CD4-positive, alpha-beta T cell (primary cell): ENCODE results near the gene B4GALNT1. TPM values are rescaled to one million over a fixed set of nuclear protein-coding genes. Genes with fewer than 3 reads are reported as not detected.
"Not testable (repeated sequence)": the region's sequence is repeated elsewhere in the genome, so short reads cannot be mapped to it uniquely, and the experiment has no call there.

ENCODE experiments used
- ATAC-seq: fragments of 200-7000 bp; cut with Tn5 transposase; one replicate; pipeline ENCODE4 v1.10.0; 2022; ENCODE audit warnings: mild to moderate bottlenecking; ENCODE audit not compliant: poor library complexity
- CTCF ChIA-PET: fragments of 350-600 bp; sonication (Branson Sonifier 250); formaldehyde crosslinking; loops from one replicate; lab custom pipeline; 2021; ENCODE audit warnings: antibody characterized with exemption, inconsistent platforms; lab: Charles Lee
- POLR2A ChIA-PET: fragments of 350-600 bp; sonication (Branson Sonifier 250); formaldehyde crosslinking; loops from one replicate; lab custom pipeline; 2021; ENCODE audit warnings: antibody characterized with exemption, inconsistent platforms; lab: Charles Lee
- DNase-seq, 14 experiments: peaks; one replicate each; pipeline ENCODE4 v3.0.0-alpha.2; 2013 to 2020; ENCODE audit warnings: mixed read lengths in 2 of 14
- H3K27ac ChIP-seq, 2 donors: one replicate each; pipeline versions ENCODE4 v1.5.1 to v1.7.0; 2013; ENCODE audit warnings: low read length in 2 of 2, low read depth in 1 of 2, mild to moderate bottlenecking in 1 of 2
- H3K27me3 ChIP-seq, 2 experiments: 1 replicate in 1 of 2; 2 replicates in 1 of 2; pipeline versions ENCODE4 v1.6.1 to v1.7.0; 2013; ENCODE audit warnings: low read length in 2 of 2, control low read depth in 1 of 2, mild to moderate bottlenecking in 1 of 2, moderate library complexity in 1 of 2; ENCODE audit not compliant: insufficient read depth in 2 of 2, control insufficient read depth in 1 of 2
- H3K36me3 ChIP-seq: one replicate; pipeline ENCODE4 v1.6.1; 2013; ENCODE audit warnings: low read length, control low read depth; ENCODE audit not compliant: insufficient read depth
- H3K4me1 ChIP-seq: one replicate; pipeline ENCODE4 v1.6.1; 2013; ENCODE audit warnings: low read length, control low read depth; ENCODE audit not compliant: insufficient read depth
- H3K4me3 ChIP-seq: one replicate; pipeline ENCODE4 v1.5.1; 2013; ENCODE audit warnings: mild to moderate bottlenecking, low read length, moderate library complexity
- H3K9me3 ChIP-seq, 2 experiments: 1 replicate in 1 of 2; 2 replicates in 1 of 2; pipeline versions ENCODE4 v1.6.1 to v1.7.0; 2013; ENCODE audit warnings: low read length in 2 of 2, mild to moderate bottlenecking in 2 of 2, control low read depth in 1 of 2, moderate library complexity in 1 of 2; ENCODE audit not compliant: control insufficient read depth in 1 of 2, insufficient read depth in 1 of 2
- H3K27ac Mint-ChIP-seq: one replicate; pipeline ENCODE4 v1.8.0; 2020; ENCODE audit warnings: mixed read lengths
- H3K27me3 Mint-ChIP-seq: one replicate; pipeline ENCODE4 v1.8.0; 2021; ENCODE audit warnings: mixed read lengths
- H3K36me3 Mint-ChIP-seq: one replicate; pipeline ENCODE4 v1.8.0; 2021; ENCODE audit warnings: low read depth, mixed read lengths
- H3K4me1 Mint-ChIP-seq: one replicate; pipeline ENCODE4 v1.8.0; 2021; ENCODE audit warnings: low read depth, mixed read lengths
- H3K4me3 Mint-ChIP-seq: one replicate; pipeline ENCODE4 v1.8.0; 2020; ENCODE audit warnings: mild to moderate bottlenecking, mixed read lengths
- H3K9me3 Mint-ChIP-seq: one replicate; pipeline ENCODE4 v1.8.0; 2020; ENCODE audit warnings: mixed read lengths
- CTCF ChIP-seq: fragments of 200-600 bp; IDR thresholded peaks from one replicate; pipeline ENCODE4 v1.8.0; 2022; ENCODE audit warnings: antibody characterized with exemption, mild to moderate bottlenecking
- intact Hi-C, 2 experiments: fragments of 100-400 bp; cut with DNase I in 1 of 2; cut with micrococcal nuclease in 1 of 2; formaldehyde crosslinking; loops; one replicate each; pipeline versions ENCODE4 v1.15.1 to v1.9.0; 2023 to 2025; cut with DNase I, micrococcal nuclease
- total RNA-seq, 174 experiments: library from RNA in 2 of 174; stranded (reverse) in 2 of 174; gene quantifications; one replicate each; pipeline ENCODE4 v1.2.3 and lab custom pipeline; 2021 to 2026

Gene B4GALNT1
- total RNA-seq, 2 experiments from 2014 or later, result not detected

- Histone ChIP-seq H3K27ac (peak overlapping the region; percentile 67 to 73), H3K36me3 (peaks cover 36% of the 10 kb centered on the region), H3K4me1 (peaks cover 30% of the 10 kb centered on the region), H3K27me3 (peaks cover 0 to 4% of the 10 kb centered on the region in 2 experiments), H3K9me3 (no peaks in the 10 kb centered on the region), H3K4me3 (peak overlapping the region; percentile 99)
- ChIA-PET CTCF (interaction anchor here (1.5 to 3.0 kb wide), 2 partner anchors 9 to 28 kb away, joined by 3 to 24 read pairs; no protein-coding TSS in a partner anchor), POLR2A (interaction anchor here (0.5 to 2.0 kb wide), 4 partner anchors 12 to 106 kb away, joined by 4 to 7 read pairs (median 5); partner anchors contain the start of genes ARHGEF25 and DTX3)
- intact Hi-C loops, result loop anchor here in 1 of 2 experiments (2.0 to 5.0 kb wide), 2 partner anchors 45 to 100 kb away; partner anchors contain the start of genes DCTN2 and OS9
- Mint-ChIP-seq H3K27ac (peak overlapping the region; percentile 84), H3K4me1 (peaks cover 39% of the 10 kb centered on the region), H3K27me3 (no peaks in the 10 kb centered on the region), H3K4me3 (peak overlapping the region; percentile 91), H3K36me3 (peaks cover 46% of the 10 kb centered on the region), H3K9me3 (no peaks in the 10 kb centered on the region)
- no peak for ATAC-seq
- TF ChIP-seq CTCF, result no peak
- DNase-seq, result no peak
Observed at GRCh38 chr12:57591782-57592325, 41.1 kb downstream of the B4GALNT1 start.

DNA sequence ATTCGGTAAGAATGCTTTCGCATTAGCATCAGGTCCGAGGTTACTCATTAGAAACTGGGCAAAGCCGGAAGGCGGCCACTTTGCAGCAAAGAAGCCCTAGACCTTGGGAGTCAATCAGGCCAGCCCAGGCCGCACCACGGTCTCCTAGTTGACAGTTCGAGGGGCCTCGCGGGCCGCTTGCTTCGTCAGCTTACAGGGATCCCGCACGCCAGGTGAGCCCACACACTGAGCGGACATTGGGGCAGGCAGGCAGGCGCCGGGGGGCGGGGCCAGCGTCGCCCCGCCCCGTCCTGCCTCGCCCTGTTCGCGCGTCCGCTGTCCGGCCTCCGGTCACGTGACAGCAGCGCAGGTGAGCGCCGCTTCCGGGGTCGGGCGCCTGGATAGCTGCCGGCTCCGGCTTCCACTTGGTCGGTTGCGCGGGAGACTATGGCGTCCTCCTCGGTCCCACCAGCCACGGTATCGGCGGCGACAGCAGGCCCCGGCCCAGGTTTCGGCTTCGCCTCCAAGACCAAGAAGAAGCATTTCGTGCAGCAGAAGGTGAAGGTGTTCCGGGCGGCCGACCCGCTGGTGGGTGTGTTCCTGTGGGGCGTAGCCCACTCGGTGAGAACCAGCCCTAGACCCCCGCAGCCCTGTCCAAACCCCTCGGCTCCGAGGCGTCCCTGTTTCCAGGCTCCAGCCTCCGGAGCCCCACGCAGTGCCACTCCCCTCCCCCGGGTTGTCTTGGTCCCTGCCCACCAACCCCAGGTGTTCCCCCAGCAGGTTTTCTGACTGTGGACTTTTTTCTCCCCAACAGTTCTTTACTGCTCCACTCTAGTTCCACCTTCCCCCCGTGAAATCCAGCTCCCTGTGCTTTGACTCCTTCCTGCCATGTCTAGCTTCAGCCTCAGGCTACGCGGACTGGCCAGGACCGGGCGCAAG lies 41.9 kb downstream of the B4GALNT1 start, which contains the start of gene PIP4K2C:
PIP4K2C (plus strand) TSS at position 329 of the 918 bp plus-strand sequence; CDS start at position 427, 98 bp downstream.
- Mint-ChIP-seq H3K9me3 (no peaks in the 10 kb centered on the region), H3K4me1 (peaks cover 39% of the 10 kb centered on the region), H3K4me3 (peak within 1 kb of the TSS; percentile 91), H3K27me3 (no peaks in the 10 kb centered on the region), H3K36me3 (peaks cover 41% of the 10 kb centered on the region), H3K27ac (peak within 1 kb of the TSS; percentile 84)
- peaks cover 30% of the 10 kb centered on the region for H3K36me3 ChIP-seq
- DNase-seq, result peak; percentile 49 to 92 (median 70)
- ATAC-seq, result peak; percentile 75
- POLR2A ChIA-PET, result interaction anchor here (0.5 to 2.0 kb wide), 7 partner anchors 12 to 111 kb away, joined by 3 to 7 read pairs (median 4); partner anchors contain the start of genes ARHGEF25 and B4GALNT1
- no peaks in the 10 kb centered on the region for H3K9me3 ChIP-seq
- H3K27me3 ChIP-seq, result peaks cover 0 to 7% of the 10 kb centered on the region in 2 experiments
- TF ChIP-seq CTCF, result no peak
- CTCF ChIA-PET, result interaction anchor here (3.0 kb wide), 1 partner anchor 8 kb away, joined by 24 read pairs; no protein-coding TSS in a partner anchor
- H3K4me1 ChIP-seq, result peaks cover 30% of the 10 kb centered on the region
- intact Hi-C loops, result loop anchor here in 1 of 2 experiments (2.0 to 5.0 kb wide), 2 partner anchors 44 to 101 kb away; partner anchors contain the start of genes DCTN2 and OS9
- peak within 1 kb of the TSS; percentile 67 to 73 for H3K27ac ChIP-seq
- peak within 1 kb of the TSS; percentile 99 for H3K4me3 ChIP-seq

DNA sequence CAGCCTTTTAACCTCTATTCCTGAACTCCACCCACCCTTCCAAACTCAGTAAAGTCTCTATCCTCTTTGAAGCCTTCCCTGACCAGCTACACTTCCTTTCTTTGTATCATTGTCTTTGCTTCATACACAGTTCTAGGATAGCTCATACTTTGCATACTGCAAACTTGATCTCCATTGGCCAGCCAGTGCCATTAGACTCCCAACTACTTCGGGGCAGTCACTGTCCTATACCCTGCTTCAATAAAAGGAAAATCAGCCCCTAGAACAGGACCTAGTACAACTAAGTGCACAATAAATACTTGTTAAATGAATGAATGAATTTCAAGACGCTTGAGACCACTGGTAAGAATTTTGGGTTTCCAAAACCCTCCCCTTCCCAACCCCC lies 42.5 kb downstream of the B4GALNT1 start:
- Mint-ChIP-seq H3K9me3 (no peaks in the 10 kb centered on the region), H3K36me3 (peaks cover 34% of the 10 kb centered on the region), H3K27ac (peak overlapping the region; percentile 84), H3K4me1 (peaks cover 39% of the 10 kb centered on the region), H3K27me3 (no peaks in the 10 kb centered on the region), H3K4me3 (peak overlapping the region; percentile 91)
- H3K36me3 ChIP-seq, result peaks cover 24% of the 10 kb centered on the region
- peak overlapping the region; percentile 99 for H3K4me3 ChIP-seq
- DNase-seq (no peak), ATAC-seq (no peak)
- ChIA-PET POLR2A (interaction anchor here (0.7 to 2.0 kb wide), 4 partner anchors 13 to 110 kb away, joined by 3 to 7 read pairs (median 4); partner anchors contain the start of genes ARHGEF25 and B4GALNT1), CTCF (no interaction called here)
- peaks cover 30% of the 10 kb centered on the region for H3K4me1 ChIP-seq
- peaks cover 0 to 10% of the 10 kb centered on the region in 2 experiments for H3K27me3 ChIP-seq
- no peaks in the 10 kb centered on the region for H3K9me3 ChIP-seq
- TF ChIP-seq CTCF, result no peak
- peak overlapping the region; percentile 53 to 67 for H3K27ac ChIP-seq
- intact Hi-C loops, result loop anchor here in 1 of 2 experiments (2.0 to 5.0 kb wide), 2 partner anchors 44 to 102 kb away; partner anchors contain the start of genes DCTN2 and OS9

DNA sequence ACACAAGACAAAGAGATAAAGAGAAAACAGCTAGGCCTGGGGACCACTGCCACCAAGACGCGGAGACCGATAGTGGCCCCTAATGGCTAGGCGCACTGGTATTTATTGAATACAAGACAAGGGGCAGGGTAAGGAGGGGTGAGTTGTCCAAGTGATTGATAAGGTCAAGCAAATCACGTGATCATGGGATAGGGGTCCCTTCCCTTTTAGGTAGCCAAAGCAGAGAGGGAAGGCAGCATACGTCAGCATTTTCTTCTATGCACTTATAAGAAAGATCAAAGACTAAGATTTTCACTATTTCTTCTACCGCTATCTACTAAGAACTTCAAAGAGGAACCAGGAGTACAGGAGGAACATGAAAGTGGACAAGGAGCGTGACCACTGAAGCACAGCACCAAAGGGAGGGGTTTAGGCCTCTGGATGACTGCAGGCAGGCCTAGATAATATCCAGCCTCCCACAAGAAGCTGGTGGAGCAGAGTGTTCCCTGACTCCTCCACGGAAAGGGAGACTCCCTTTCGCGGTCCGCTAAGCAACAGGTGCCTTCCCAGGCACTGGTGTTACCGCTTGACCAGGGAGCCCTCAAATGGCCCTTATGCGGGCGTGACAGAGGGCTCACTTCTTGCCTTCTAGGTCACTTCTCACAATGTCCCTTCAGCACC lies 43.9 kb downstream of the B4GALNT1 start:
- H3K36me3 ChIP-seq, result peaks cover 11% of the 10 kb centered on the region
- H3K27ac ChIP-seq, H3K27ac Mint-ChIP-seq, H3K27me3 ChIP-seq, intact Hi-C loops, H3K4me3 Mint-ChIP-seq, H3K9me3 ChIP-seq, H3K4me3 ChIP-seq, H3K27me3 Mint-ChIP-seq, CTCF ChIA-PET, POLR2A ChIA-PET, H3K9me3 Mint-ChIP-seq, ATAC-seq, DNase-seq: not testable (repeated sequence)
- Mint-ChIP-seq H3K36me3 (peaks cover 23% of the 10 kb centered on the region), H3K4me1 (peaks cover 37% of the 10 kb centered on the region)
- H3K4me1 ChIP-seq, result peaks cover 30% of the 10 kb centered on the region
